Measurements from ENCODE around the gene CD27. TPM values are rescaled to one million over a fixed set of nuclear protein-coding genes. Genes with fewer than 3 reads are reported as not detected.
"Not testable (repeated sequence)": the region's sequence is repeated elsewhere in the genome, so short reads cannot be mapped to it uniquely, and the experiment has no call there.

The CD27 gene
- polyA plus RNA-seq, 1 of the 3 experiments (the other 2 are of a cell fraction), result not detected

DNA sequence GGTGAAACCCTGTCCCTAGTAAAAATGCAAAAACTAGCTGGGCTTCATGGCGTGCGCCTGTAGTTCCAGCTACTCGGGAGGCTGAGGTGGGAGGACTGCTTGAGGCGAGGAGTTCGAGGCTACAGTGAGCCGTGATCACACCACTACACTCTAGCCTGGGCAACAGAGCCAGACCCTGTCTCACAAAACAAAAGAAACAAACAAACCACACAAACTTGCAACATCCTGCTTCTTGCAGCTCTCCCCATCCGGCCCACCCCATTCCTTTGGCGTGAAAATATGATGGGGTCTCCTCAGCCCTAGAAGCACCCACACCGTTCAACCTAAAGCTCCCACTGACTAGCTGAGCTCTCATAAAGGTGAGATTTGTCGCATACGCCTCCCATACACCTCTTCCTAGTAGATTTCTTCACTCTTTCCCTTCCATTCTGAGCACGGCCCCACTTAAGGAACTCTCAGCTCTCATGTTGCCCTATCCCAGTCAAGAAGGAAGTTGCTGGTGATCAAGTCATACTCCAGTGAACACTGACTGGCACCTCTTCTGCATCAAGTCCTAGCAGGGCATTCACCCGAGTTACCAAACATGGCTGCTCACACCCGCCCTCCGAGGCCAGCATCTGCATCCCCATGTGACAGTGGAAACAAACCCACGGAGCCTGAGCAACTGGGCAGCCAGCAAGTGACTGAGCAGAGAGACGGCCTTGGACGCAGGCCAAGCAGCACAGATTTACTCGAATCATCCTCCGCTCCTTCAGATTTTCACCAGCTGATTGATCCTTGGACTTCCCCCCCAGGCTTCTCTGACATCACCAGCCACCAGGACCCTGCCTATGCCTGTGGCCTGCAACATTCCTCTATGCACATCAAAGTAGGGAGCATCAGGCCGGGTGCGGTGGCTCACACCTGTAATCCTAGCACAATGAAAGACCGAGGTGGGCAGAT, 18.9 kb upstream of the CD27 start:
- Histone ChIP-seq H3K4me3 (ENCODE audit: low read depth in 2 of 2, low read length in 1 of 2) (no peak overlapping the region), H4K20me1 (ENCODE audit: insufficient read depth) (no peaks in the 10 kb centered on the region), H3K9me2 (no peaks in the 10 kb centered on the region), H3K4me2 (no peak overlapping the region), H3K9ac (no peak overlapping the region), H3K9me3 (no peaks in the 10 kb centered on the region), H3K79me2 (ENCODE audit: insufficient read depth) (no peaks in the 10 kb centered on the region), H3K4me1 (ENCODE audit: control insufficient read depth in 1 of 2, insufficient read depth in 2 of 2, low read depth in 1 of 2, low read length in 1 of 2) (peaks cover 3% of the 10 kb centered on the region in 2 experiments; a peak in 2 of 4 replicates), H3K27ac (ENCODE audit: low read depth in 2 of 2, low read length in 1 of 2) (no peak overlapping the region), H3F3A (replicated peaks; ENCODE audit: insufficient read depth) (no peaks in the 10 kb centered on the region), H3K27me3 (ENCODE audit: insufficient read depth) (no peaks in the 10 kb centered on the region), H3K36me3 (replicated peaks in 1 of 2; ENCODE audit: control insufficient read depth in 1 of 2, insufficient read depth in 2 of 2, low read length in 1 of 2) (no peaks in the 10 kb centered on the region), H2AFZ (ENCODE audit: low read depth) (no peak overlapping the region)
- DNase-seq, result no peak
- 91% methylated on average over 19 of the region's 23 CpGs for WGBS (ENCODE audit: low lambda C conversion rate)
- ChIA-PET POLR2A (interaction anchor here (0.9 kb wide), 1 partner anchor 45 kb away, joined by 3 read pairs; the partner anchor contains the start of gene VAMP1), CTCF (interaction anchor here (1.3 to 8.2 kb wide), 3 partner anchors 38 to 112 kb away, joined by 3 to 91 read pairs (median 19); no protein-coding TSS in a partner anchor)
- TF ChIP-seq NFIC (IDR thresholded peaks at IDR 0.05; ENCODE audit: borderline replicate concordance) (no peak), POLR2AphosphoS5 (IDR thresholded peaks at IDR 0.05; ENCODE audit: low read depth, low read length) (no peak), FOXJ3 (CRISPR knock-in tag; IDR thresholded peaks at IDR 0.05) (no peak), GATA2 (CRISPR knock-in tag; IDR thresholded peaks at IDR 0.05) (no peak), RCOR1 (IDR thresholded peaks at IDR 0.05; ENCODE audit: low read length) (no peak)
- TF ChIP-seq, protein P1, sequence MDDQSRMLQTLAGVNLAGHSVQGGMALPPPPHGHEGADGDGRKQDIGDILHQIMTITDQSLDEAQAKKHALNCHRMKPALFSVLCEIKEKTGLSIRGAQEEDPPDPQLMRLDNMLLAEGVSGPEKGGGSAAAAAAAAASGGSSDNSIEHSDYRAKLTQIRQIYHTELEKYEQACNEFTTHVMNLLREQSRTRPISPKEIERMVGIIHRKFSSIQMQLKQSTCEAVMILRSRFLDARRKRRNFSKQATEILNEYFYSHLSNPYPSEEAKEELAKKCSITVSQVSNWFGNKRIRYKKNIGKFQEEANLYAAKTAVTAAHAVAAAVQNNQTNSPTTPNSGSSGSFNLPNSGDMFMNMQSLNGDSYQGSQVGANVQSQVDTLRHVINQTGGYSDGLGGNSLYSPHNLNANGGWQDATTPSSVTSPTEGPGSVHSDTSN (IDR thresholded peaks at IDR 0.05), result no peak

DNA sequence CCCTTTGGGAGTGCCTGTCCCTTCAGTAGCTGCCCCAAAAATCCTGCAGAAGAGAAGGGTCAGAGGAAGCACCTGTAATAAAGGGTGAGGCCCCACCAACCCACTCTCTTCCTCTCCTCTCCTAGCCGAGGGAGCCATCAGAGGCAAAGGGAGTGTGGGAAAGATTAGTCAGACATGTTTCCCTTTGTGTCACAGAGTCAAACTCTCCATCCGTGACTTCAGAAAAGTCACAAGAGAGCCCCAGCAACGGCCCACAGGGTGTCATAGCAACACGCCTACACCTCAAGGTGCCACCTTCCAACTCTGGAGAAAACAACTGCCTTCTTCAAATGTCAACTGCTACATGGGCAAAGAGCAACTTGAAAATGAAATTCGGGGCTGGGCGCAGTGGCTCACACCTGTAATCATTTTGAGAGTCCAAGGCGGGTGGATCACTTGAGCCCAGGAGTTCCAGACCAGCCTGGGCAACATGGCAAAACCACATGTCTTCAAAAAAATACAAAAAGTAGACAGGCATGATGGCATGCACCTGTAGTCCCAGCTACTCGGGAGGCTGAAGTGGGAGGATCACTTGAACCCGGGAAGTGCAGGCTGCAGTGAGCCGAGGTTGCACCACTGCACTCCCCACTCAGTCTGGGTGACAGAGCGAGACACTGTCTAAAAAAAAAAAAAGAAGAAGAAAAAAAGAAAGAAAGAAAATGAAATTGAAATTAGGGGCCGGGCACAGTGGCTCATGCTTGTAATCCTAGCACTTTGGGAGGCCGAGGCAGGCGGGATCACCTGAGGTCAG, 17.7 kb upstream of the CD27 start:
- Histone ChIP-seq H3K4me2 (no peak overlapping the region), H3K36me3 (replicated peaks in 1 of 2; ENCODE audit: control insufficient read depth in 1 of 2, insufficient read depth in 2 of 2, low read length in 1 of 2) (no peaks in the 10 kb centered on the region), H3K4me1 (ENCODE audit: control insufficient read depth in 1 of 2, insufficient read depth in 2 of 2, low read depth in 1 of 2, low read length in 1 of 2) (peaks cover 3 to 6% of the 10 kb centered on the region in 2 experiments; a peak in 2 of 4 replicates), H3K9me3 (no peaks in the 10 kb centered on the region), H4K20me1 (ENCODE audit: insufficient read depth) (no peaks in the 10 kb centered on the region), H3K79me2 (ENCODE audit: insufficient read depth) (no peaks in the 10 kb centered on the region), H3K4me3 (ENCODE audit: low read depth in 2 of 2, low read length in 1 of 2) (no peak overlapping the region), H3K9ac (no peak overlapping the region), H2AFZ (ENCODE audit: low read depth) (no peak overlapping the region), H3F3A (replicated peaks; ENCODE audit: insufficient read depth) (no peaks in the 10 kb centered on the region), H3K27me3 (ENCODE audit: insufficient read depth) (no peaks in the 10 kb centered on the region), H3K27ac (ENCODE audit: low read depth in 2 of 2, low read length in 1 of 2) (no peak overlapping the region), H3K9me2 (no peaks in the 10 kb centered on the region)
- ChIA-PET POLR2A (no interaction called here), CTCF (interaction anchor here (0.6 to 8.2 kb wide), 2 partner anchors 39 to 59 kb away, joined by 3 to 91 read pairs; no protein-coding TSS in a partner anchor)
- DNase-seq, result no peak
- TF ChIP-seq GATA2 (CRISPR knock-in tag; IDR thresholded peaks at IDR 0.05) (no peak), GABPA (IDR thresholded peaks at IDR 0.05; ENCODE audit: low read depth) (no peak), SMC3 (IDR thresholded peaks at IDR 0.05; ENCODE audit: low read depth, low read length) (no peak), CHD2 (IDR thresholded peaks at IDR 0.05; ENCODE audit: low read length, partially characterized antibody) (no peak), EZH2phosphoT487 (IDR thresholded peaks at IDR 0.05; ENCODE audit: borderline replicate concordance, low read depth) (no peak), RFX5 (IDR thresholded peaks at IDR 0.05; ENCODE audit: low read length) (no peak), SIN3A (IDR thresholded peaks at IDR 0.05; ENCODE audit: borderline replicate concordance, low read depth, low read length) (no peak)
- TF ChIP-seq, protein P2, sequence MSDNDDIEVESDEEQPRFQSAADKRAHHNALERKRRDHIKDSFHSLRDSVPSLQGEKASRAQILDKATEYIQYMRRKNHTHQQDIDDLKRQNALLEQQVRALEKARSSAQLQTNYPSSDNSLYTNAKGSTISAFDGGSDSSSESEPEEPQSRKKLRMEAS (IDR thresholded peaks at IDR 0.05; ENCODE audit: low read depth), result no peak
- TF ChIP-seq, protein P3, sequence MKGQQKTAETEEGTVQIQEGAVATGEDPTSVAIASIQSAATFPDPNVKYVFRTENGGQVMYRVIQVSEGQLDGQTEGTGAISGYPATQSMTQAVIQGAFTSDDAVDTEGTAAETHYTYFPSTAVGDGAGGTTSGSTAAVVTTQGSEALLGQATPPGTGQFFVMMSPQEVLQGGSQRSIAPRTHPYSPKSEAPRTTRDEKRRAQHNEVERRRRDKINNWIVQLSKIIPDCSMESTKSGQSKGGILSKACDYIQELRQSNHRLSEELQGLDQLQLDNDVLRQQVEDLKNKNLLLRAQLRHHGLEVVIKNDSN (IDR thresholded peaks at IDR 0.05; ENCODE audit: borderline replicate concordance, low read depth), result no peak
- 92% methylated on average over 14 of the region's 14 CpGs for WGBS (ENCODE audit: low lambda C conversion rate)

DNA sequence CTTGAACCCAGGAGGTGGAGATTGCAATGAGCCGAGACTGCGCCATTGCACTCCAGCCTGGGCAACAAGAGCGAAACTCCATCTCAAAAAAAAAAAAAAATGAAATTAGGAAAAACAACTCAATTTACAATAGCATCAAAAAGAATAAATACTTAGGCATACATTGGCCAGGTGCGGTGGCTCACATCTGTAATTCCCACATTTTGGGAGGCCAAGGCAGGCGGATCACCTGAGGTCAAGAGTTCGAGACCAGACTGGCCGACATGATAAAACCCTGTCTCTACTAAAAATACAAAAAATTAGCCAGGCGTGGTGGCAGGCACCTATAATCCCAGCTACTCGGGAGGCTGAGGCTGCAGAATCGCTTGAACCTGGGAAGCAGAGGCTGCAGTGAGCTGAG, 17.0 kb upstream of the CD27 start:
- H4K20me1 ChIP-seq (ENCODE audit: insufficient read depth); H3K27ac ChIP-seq (ENCODE audit: low read depth in 2 of 2, low read length in 1 of 2); H3F3A ChIP-seq (replicated peaks; ENCODE audit: insufficient read depth); H3K9ac ChIP-seq; H3K36me3 ChIP-seq (replicated peaks in 1 of 2; ENCODE audit: control insufficient read depth in 1 of 2, insufficient read depth in 2 of 2, low read length in 1 of 2); DNase-seq; POLR2A ChIA-PET; H3K9me2 ChIP-seq; H2AFZ ChIP-seq (ENCODE audit: low read depth); H3K4me3 ChIP-seq (ENCODE audit: low read depth in 2 of 2, low read length in 1 of 2); H3K9me3 ChIP-seq; H3K4me2 ChIP-seq; H3K27me3 ChIP-seq (ENCODE audit: insufficient read depth); H3K79me2 ChIP-seq (ENCODE audit: insufficient read depth); H3K4me1 ChIP-seq (ENCODE audit: control insufficient read depth in 1 of 2, insufficient read depth in 2 of 2, low read depth in 1 of 2, low read length in 1 of 2): not testable (repeated sequence)
- CTCF ChIA-PET, result interaction anchor here (1.0 to 8.2 kb wide), 3 partner anchors 9 to 38 kb away, joined by 3 to 91 read pairs (median 3); no protein-coding TSS in a partner anchor
- WGBS (ENCODE audit: low lambda C conversion rate), result 99% methylated on average over 10 of the region's 10 CpGs

Measured in SK-N-SH (cell line).